LNCAP (cell line): ENCODE measurements around the gene CKAP4.

Experiments used
- CTCF ChIP-seq: fragments of 450-650 bp; IDR thresholded peaks from 2 replicates; pipeline ENCODE4 v1.5.1; 2017; ENCODE audit warnings: mild to moderate bottlenecking

The CKAP4 gene

GRCh38 chr12:106281056-106281782 lies 33.4 kb upstream of the CKAP4 start:
- no peak for TF ChIP-seq CTCF

- no peak for TF ChIP-seq CTCF
Observed at GRCh38 chr12:106280106-106280505, 32.3 kb upstream of the CKAP4 start.

GRCh38 chr12:106276032-106276740 lies 28.4 kb upstream of the CKAP4 start:
- no peak for TF ChIP-seq CTCF

DNA sequence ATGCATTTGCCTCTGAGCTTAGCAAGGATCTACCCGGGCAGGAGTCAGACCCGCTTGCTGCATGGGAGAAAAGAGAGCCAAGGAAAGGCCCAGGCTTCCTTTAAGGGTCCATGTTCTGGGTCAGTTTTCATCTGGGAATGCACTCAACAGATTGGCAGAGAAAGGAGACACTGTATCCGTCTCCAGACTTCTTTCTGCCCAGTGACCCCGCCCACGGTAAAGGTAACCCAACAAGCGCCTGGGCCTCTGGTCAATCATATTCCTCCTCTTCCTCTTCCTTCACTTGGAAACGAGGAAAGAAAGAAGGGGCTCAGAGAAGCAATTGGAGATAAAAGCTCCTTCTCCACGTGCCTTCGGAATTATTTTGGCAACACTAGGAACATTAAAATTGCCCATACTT lies 27.6 kb upstream of the CKAP4 start:
- no peak for TF ChIP-seq CTCF

- TF ChIP-seq CTCF, result no peak
Observed at GRCh38 chr12:106274575-106275121, 26.8 kb upstream of the CKAP4 start.

- TF ChIP-seq CTCF, result no peak
Observed at GRCh38 chr12:106274012-106274411, 26.2 kb upstream of the CKAP4 start.

DNA sequence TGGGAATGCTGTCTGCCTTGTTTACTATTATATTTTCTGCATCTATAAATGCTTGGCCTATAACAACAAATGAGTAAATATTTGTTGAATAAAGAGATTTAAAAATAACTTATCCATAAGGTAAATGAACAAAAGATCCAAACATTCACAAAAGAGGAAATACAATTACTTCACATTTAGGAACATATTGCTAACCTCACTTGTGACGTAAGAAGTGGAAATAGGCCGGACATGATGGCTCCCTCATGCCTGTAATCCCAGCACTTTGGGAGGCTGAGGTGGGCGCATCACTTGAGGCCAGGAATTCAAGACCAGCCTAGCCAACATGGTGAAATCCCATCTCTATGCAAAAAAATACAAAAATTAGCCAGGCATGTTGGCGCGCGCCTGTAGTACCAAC lies 25.7 kb upstream of the CKAP4 start:
- no peak for TF ChIP-seq CTCF
